Heart left ventricle (tissue), 13 donors: Measurements from ENCODE around the gene CALHM1.

ENCODE experiments used
- CTCF ChIP-seq, 12 donors: fragments of 200-600 bp; sonication (generic) in 4 of 12; IDR thresholded peaks; one replicate each; pipeline versions ENCODE4 v1.5.0 to v1.8.0; 2018 to 2022; ENCODE audit warnings: antibody characterized with exemption in 12 of 12, mild to moderate bottlenecking in 5 of 12
- POLR2A ChIP-seq, 2 donors: fragments of 450-650 bp; IDR thresholded peaks; one replicate each; pipeline ENCODE4 v1.6.1; 2017; ENCODE audit warnings: antibody characterized with exemption in 2 of 2, mild to moderate bottlenecking in 2 of 2, moderate library complexity in 2 of 2
- donor health status: ischemic (EF 13 %, LVEDD 7.1; RV severe dilation, severe dysfunction).
- donor health status: DM: no; HTN: yes; CAD: no.
- donor health status: DM: no; HTN: no; CAD: no.
- donor health status: ischemic (EF 25% LVEDD 6.9; RV normal size, moderate dysfunction).
- donor health status: ischemic (EF 25% LVEDD 5.7; RV mildly dilated, moderate dysfunction).
- donor health status: ischemic (EF 35%, LVEDD 5.7; RV mildly dilated, moderate dysfunction).
- donor health status: nonischemic (EF 11% LVEDD 7.7; RV severe dilation, severe dysfunction).
- donor health status: DM: yes; HTN: yes; CAD: no.
- donor health status: PGD.
- donor health status: ischemic (EF 29% LVEDD 5.4; RV normal size, mild dysfunction).
- donor health status: nonischemic (EF 23%, LVEDD 6.1; RV moderate dilation, normal function).

- TF ChIP-seq CTCF (IDR thresholded peaks at IDR 0.05) (no peak), POLR2A (IDR thresholded peaks at IDR 0.05) (no peak)
Observed at GRCh38 chr10:103499881-103500280, 41.2 kb upstream of the CALHM1 start.
